ENCODE results near the gene GPR87.

- TF ChIP-seq CTCF (IDR thresholded peaks at IDR 0.05; ENCODE audit: insufficient read depth, low read depth, low read length) (no peak), EZH2 (IDR thresholded peaks at IDR 0.05; ENCODE audit: insufficient read depth, low read length) (no peak)
Observed at GRCh38 chr3:151297429-151297828, 19.2 kb downstream of the GPR87 start.

Measured in astrocyte (in vitro differentiated cells and primary cell).